NB4 (cell line): ENCODE data around the gene BBS9.

Source experiments
- POLR2A ChIP-seq: IDR thresholded peaks from 2 replicates; pipeline ENCODE4 v1.6.1; 2011; ENCODE audit warnings: mild to moderate bottlenecking; ENCODE audit not compliant: insufficient read length; ENCODE audit errors: extremely low read depth
- TF ChIP-seq, protein P1 (sequence below): IDR thresholded peaks from one replicate; pipeline ENCODE4 v1.5.1; 2012; ENCODE audit warnings: low read depth, low read length

GRCh38 chr7:33243319-33243881 is 114.0 kb downstream of the BBS9 start:
- TF ChIP-seq, protein P1, sequence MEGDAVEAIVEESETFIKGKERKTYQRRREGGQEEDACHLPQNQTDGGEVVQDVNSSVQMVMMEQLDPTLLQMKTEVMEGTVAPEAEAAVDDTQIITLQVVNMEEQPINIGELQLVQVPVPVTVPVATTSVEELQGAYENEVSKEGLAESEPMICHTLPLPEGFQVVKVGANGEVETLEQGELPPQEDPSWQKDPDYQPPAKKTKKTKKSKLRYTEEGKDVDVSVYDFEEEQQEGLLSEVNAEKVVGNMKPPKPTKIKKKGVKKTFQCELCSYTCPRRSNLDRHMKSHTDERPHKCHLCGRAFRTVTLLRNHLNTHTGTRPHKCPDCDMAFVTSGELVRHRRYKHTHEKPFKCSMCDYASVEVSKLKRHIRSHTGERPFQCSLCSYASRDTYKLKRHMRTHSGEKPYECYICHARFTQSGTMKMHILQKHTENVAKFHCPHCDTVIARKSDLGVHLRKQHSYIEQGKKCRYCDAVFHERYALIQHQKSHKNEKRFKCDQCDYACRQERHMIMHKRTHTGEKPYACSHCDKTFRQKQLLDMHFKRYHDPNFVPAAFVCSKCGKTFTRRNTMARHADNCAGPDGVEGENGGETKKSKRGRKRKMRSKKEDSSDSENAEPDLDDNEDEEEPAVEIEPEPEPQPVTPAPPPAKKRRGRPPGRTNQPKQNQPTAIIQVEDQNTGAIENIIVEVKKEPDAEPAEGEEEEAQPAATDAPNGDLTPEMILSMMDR, result peak; percentile 58
- TF ChIP-seq POLR2A, result no peak
